ENCODE measurements around the gene ANKDD1A. TPM values are rescaled to one million over a fixed set of nuclear protein-coding genes. Genes with fewer than 3 reads are reported as not detected.

The ANKDD1A gene
- total RNA-seq, 1 experiment from 2014 or later = 2.3 TPM

- intact Hi-C loops (cut with micrococcal nuclease; ENCODE audit: unreplicated experiment) = no loop called here
- H3K36me3 ChIP-seq (ENCODE audit: insufficient read depth, low read length, poor library complexity, severe bottlenecking) = no peaks in the 10 kb centered on the region
- CTCF ChIA-PET = no interaction called here
- no peak overlapping the region for H3K4me3 ChIP-seq (ENCODE audit: low read depth, low read length, poor library complexity, severe bottlenecking)
- H3K27ac ChIP-seq (ENCODE audit: low read depth, low read length, poor library complexity, severe bottlenecking) = no peak overlapping the region
- DNase-seq (ENCODE audit: low spot score) = no peak
- no peaks in the 10 kb centered on the region for H3K9me3 ChIP-seq (ENCODE audit: low read depth, low read length, poor library complexity, severe bottlenecking)
- no peak for TF ChIP-seq EZH2 (IDR thresholded peaks at IDR 0.05; ENCODE audit: borderline replicate concordance, low read depth, low read length, poor library complexity, severe bottlenecking)
- TF ChIP-seq CTCF (conservative IDR thresholded peaks at IDR 0.05; ENCODE audit: low read depth, low read length) = no peak
- H3K27me3 ChIP-seq (replicated peaks; ENCODE audit: insufficient read depth, low read depth, low read length, poor library complexity) = no peaks in the 10 kb centered on the region
- POLR2A ChIA-PET (ENCODE audit: low non-redundant PET) = interaction anchor here (0.6 kb wide), 1 partner anchor 87 kb away, joined by 3 read pairs; no protein-coding TSS in a partner anchor
- H3K4me1 ChIP-seq (ENCODE audit: insufficient read depth, low read length, poor library complexity, severe bottlenecking) = no peaks in the 10 kb centered on the region
- BruUV-seq (replicated peaks) = no TSS peak
These were observed 35.5 kb downstream of the ANKDD1A start for GRCh38 chr15:64947211-64947610.

- Histone ChIP-seq H3K4me3 (ENCODE audit: low read depth, low read length, poor library complexity, severe bottlenecking) (no peak overlapping the region), H3K27ac (ENCODE audit: low read depth, low read length, poor library complexity, severe bottlenecking) (no peak overlapping the region), H3K27me3 (replicated peaks; ENCODE audit: insufficient read depth, low read depth, low read length, poor library complexity) (no peaks in the 10 kb centered on the region), H3K9me3 (ENCODE audit: low read depth, low read length, poor library complexity, severe bottlenecking) (no peaks in the 10 kb centered on the region), H3K4me1 (ENCODE audit: insufficient read depth, low read length, poor library complexity, severe bottlenecking) (no peaks in the 10 kb centered on the region), H3K36me3 (ENCODE audit: insufficient read depth, low read length, poor library complexity, severe bottlenecking) (no peaks in the 10 kb centered on the region)
- CTCF ChIA-PET = interaction anchor here (0.6 kb wide), 1 partner anchor 33 kb away, joined by 9 read pairs; no protein-coding TSS in a partner anchor
- DNase-seq (ENCODE audit: low spot score) = no peak
- TF ChIP-seq EZH2 (IDR thresholded peaks at IDR 0.05; ENCODE audit: borderline replicate concordance, low read depth, low read length, poor library complexity, severe bottlenecking) = no peak
- no peak for TF ChIP-seq CTCF (conservative IDR thresholded peaks at IDR 0.05; ENCODE audit: low read depth, low read length)
- intact Hi-C loops (cut with micrococcal nuclease; ENCODE audit: unreplicated experiment) = no loop called here
- POLR2A ChIA-PET (ENCODE audit: low non-redundant PET) = no interaction called here
- BruUV-seq (replicated peaks) = no TSS peak
These were observed 37.2 kb downstream of the ANKDD1A start for GRCh38 chr15:64948916-64949315.

- Histone ChIP-seq H3K9me3 (ENCODE audit: low read depth, low read length, poor library complexity, severe bottlenecking) (no peaks in the 10 kb centered on the region), H3K36me3 (ENCODE audit: insufficient read depth, low read length, poor library complexity, severe bottlenecking) (no peaks in the 10 kb centered on the region), H3K4me3 (ENCODE audit: low read depth, low read length, poor library complexity, severe bottlenecking) (no peak overlapping the region), H3K4me1 (ENCODE audit: insufficient read depth, low read length, poor library complexity, severe bottlenecking) (no peaks in the 10 kb centered on the region), H3K27ac (ENCODE audit: low read depth, low read length, poor library complexity, severe bottlenecking) (no peak overlapping the region), H3K27me3 (replicated peaks; ENCODE audit: insufficient read depth, low read depth, low read length, poor library complexity) (no peaks in the 10 kb centered on the region)
- ChIA-PET CTCF (interaction anchor here (0.6 kb wide), 1 partner anchor 33 kb away, joined by 9 read pairs; no protein-coding TSS in a partner anchor), POLR2A (ENCODE audit: low non-redundant PET) (no interaction called here)
- intact Hi-C loops (cut with micrococcal nuclease; ENCODE audit: unreplicated experiment) = no loop called here
- no peak for DNase-seq (ENCODE audit: low spot score)
- no TSS peak for BruUV-seq (replicated peaks)
- no peak for TF ChIP-seq CTCF (conservative IDR thresholded peaks at IDR 0.05; ENCODE audit: low read depth, low read length)
- TF ChIP-seq EZH2 (IDR thresholded peaks at IDR 0.05; ENCODE audit: borderline replicate concordance, low read depth, low read length, poor library complexity, severe bottlenecking) = no peak
These were observed 37.9 kb downstream of the ANKDD1A start for GRCh38 chr15:64949383-64950186.
